CD14-positive monocyte (primary cell): Measurements from ENCODE around the gene RALY. TPM values are rescaled to one million over a fixed set of nuclear protein-coding genes. Genes with fewer than 3 reads are reported as not detected.

Experiments used
- DNase-seq, 3 donors: peaks; one replicate each; pipeline ENCODE4 v3.0.0-alpha.2; 2011 to 2022
- H2AFZ ChIP-seq: 2 replicates; pipeline ENCODE4 v1.6.0; 2012; ENCODE audit warnings: mild to moderate bottlenecking, low read depth, low read length, inconsistent platforms; ENCODE audit not compliant: insufficient read depth, poor library complexity, severe bottlenecking
- H3K27ac ChIP-seq, 2 donors: 1 replicate in 1 of 2; 2 replicates in 1 of 2; pipeline ENCODE4 v1.5.1; 2012 to 2013; ENCODE audit warnings: low read length in 2 of 2, control low read depth in 1 of 2, inconsistent platforms in 1 of 2, low read depth in 1 of 2, mild to moderate bottlenecking in 1 of 2
- H3K27me3 ChIP-seq, 2 donors: one replicate each; pipeline versions ENCODE4 v1.6.0 to v1.6.1; 2011 to 2013; ENCODE audit warnings: low read length in 2 of 2; ENCODE audit not compliant: control insufficient read depth in 2 of 2, insufficient read depth in 2 of 2
- H3K36me3 ChIP-seq, 2 donors: replicated peaks in 1 of 2; 1 replicate in 1 of 2; 2 replicates in 1 of 2; pipeline versions ENCODE4 v1.5.1 to v1.6.1; 2012 to 2013; ENCODE audit warnings: low read length in 2 of 2, control low read depth in 1 of 2, inconsistent platforms in 1 of 2, mild to moderate bottlenecking in 1 of 2; ENCODE audit not compliant: insufficient read depth in 2 of 2, control insufficient read depth in 1 of 2
- H3K4me1 ChIP-seq, 2 donors: 1 replicate in 1 of 2; 2 replicates in 1 of 2; pipeline versions ENCODE4 v1.5.1 to v1.6.1; 2012 to 2013; ENCODE audit warnings: low read length in 2 of 2, control low read depth in 1 of 2, inconsistent platforms in 1 of 2, mild to moderate bottlenecking in 1 of 2, moderate library complexity in 1 of 2; ENCODE audit not compliant: insufficient read depth in 2 of 2, control insufficient read depth in 1 of 2
- H3K4me2 ChIP-seq: replicated peaks from 2 replicates; pipeline ENCODE3; 2012; ENCODE audit warnings: low read length, moderate library complexity, mild to moderate bottlenecking; ENCODE audit not compliant: poor library complexity, severe bottlenecking; ENCODE audit errors: extremely low read depth
- H3K4me3 ChIP-seq, 3 experiments: fragments of 200-600 bp in 1 of 3; sonication (generic) in 1 of 3; replicated peaks in 1 of 3; 1 replicate in 2 of 3; 2 replicates in 1 of 3; pipeline ENCODE4 v1.5.1; 2011 to 2013; ENCODE audit warnings: low read length in 3 of 3, mild to moderate bottlenecking in 3 of 3, control low read depth in 2 of 3, low read depth in 2 of 3, inconsistent platforms in 1 of 3, moderate library complexity in 1 of 3
- H3K79me2 ChIP-seq: 2 replicates; pipeline ENCODE4 v1.6.0; 2012; ENCODE audit warnings: mild to moderate bottlenecking, control low read depth, inconsistent platforms, low read length, moderate library complexity; ENCODE audit not compliant: insufficient read depth
- H3K9ac ChIP-seq: 2 replicates; pipeline ENCODE4 v1.6.0; 2017; ENCODE audit warnings: low read length, mild to moderate bottlenecking; ENCODE audit not compliant: insufficient read depth, poor library complexity, severe bottlenecking
- H3K9me3 ChIP-seq, 2 donors: replicated peaks in 1 of 2; 1 replicate in 1 of 2; 2 replicates in 1 of 2; pipeline versions ENCODE4 v1.5.1 to v1.6.1; 2012 to 2013; ENCODE audit warnings: low read length in 2 of 2, control low read depth in 1 of 2; ENCODE audit not compliant: control insufficient read depth in 1 of 2, insufficient read depth in 1 of 2
- H4K20me1 ChIP-seq: 2 replicates; pipeline ENCODE4 v1.6.0; 2012; ENCODE audit warnings: mild to moderate bottlenecking, low read length, control low read depth, moderate library complexity; ENCODE audit not compliant: insufficient read depth
- H3K27ac Mint-ChIP-seq, 7 donors: one replicate each; pipeline ENCODE4 v1.8.0; 2020; ENCODE audit warnings: mild to moderate bottlenecking in 7 of 7, mixed read lengths in 7 of 7, moderate library complexity in 6 of 7, inconsistent platforms in 2 of 7
- H3K27me3 Mint-ChIP-seq, 3 donors: one replicate each; pipeline ENCODE4 v1.8.0; 2021 to 2022; ENCODE audit warnings: low read depth in 3 of 3, mild to moderate bottlenecking in 3 of 3, mixed read lengths in 3 of 3, moderate library complexity in 3 of 3, inconsistent platforms in 1 of 3
- H3K36me3 Mint-ChIP-seq, 2 donors: one replicate each; pipeline ENCODE4 v1.8.0; 2020; ENCODE audit warnings: mixed read lengths in 2 of 2, inconsistent platforms in 1 of 2, mild to moderate bottlenecking in 1 of 2
- H3K4me1 Mint-ChIP-seq: one replicate; pipeline ENCODE4 v1.8.0; 2020; ENCODE audit warnings: mild to moderate bottlenecking, mixed read lengths
- H3K4me3 Mint-ChIP-seq, 2 donors: one replicate each; pipeline ENCODE4 v1.8.0; 2020; ENCODE audit warnings: mild to moderate bottlenecking in 2 of 2, mixed read lengths in 2 of 2, moderate library complexity in 1 of 2
- H3K9me3 Mint-ChIP-seq, 7 donors: one replicate each; pipeline ENCODE4 v1.8.0; 2020 to 2022; ENCODE audit warnings: mixed read lengths in 7 of 7, mild to moderate bottlenecking in 6 of 7, moderate library complexity in 6 of 7, inconsistent platforms in 2 of 7
- CTCF ChIP-seq: fragments of 200-600 bp; IDR thresholded peaks from one replicate; pipeline ENCODE4 v1.8.0; 2022; ENCODE audit warnings: antibody characterized with exemption, mild to moderate bottlenecking
- WGBS: methylation state at CpG from one replicate; pipeline ENCODE4 v1.1.5; 2013; ENCODE audit warnings: missing lambda C conversion rate; ENCODE audit not compliant: insufficient coverage; 5-methylcytosine and 5-hydroxymethylcytosine counted together
- intact Hi-C, 2 donors: fragments of 100-400 bp; cut with micrococcal nuclease; formaldehyde crosslinking; loops; one replicate each; pipeline versions ENCODE4 v1.15.0 to v1.15.1; 2023
- polyA plus RNA-seq, 3 donors: library from polyadenylated mRNA; depleted of rRNA in 1 of 3; unstranded in 2 of 3; stranded (reverse) in 1 of 3; fragments of 300-500 nt in 2 of 3; fragments of >200 nt in 1 of 3; fragmentation: Illumina TruSeq in 2 of 3; gene quantifications; 1 replicate in 2 of 3; 2 replicates in 1 of 3; pipeline ENCODE4 v1.2.3, GENCODE V29; 2012 to 2021

RALY gene
- polyA plus RNA-seq, 3 donors = 88.4 to 154 (median 152) TPM

GRCh38 chr20:34060970-34061369, 67.3 kb downstream of the RALY start:
- Mint-ChIP-seq H3K4me1 (peaks cover 15% of the 10 kb centered on the region), H3K36me3 (peaks cover 22 to 23% of the 10 kb centered on the region in 2 donors), H3K27ac (peak overlapping the region in 2 of 7 donors; percentile 4 to 43), H3K4me3 (no peak overlapping the region), H3K9me3 (no peaks in the 10 kb centered on the region), H3K27me3 (peaks cover 0 to 3% (median 0%) of the 10 kb centered on the region in 3 donors)
- Histone ChIP-seq H3K9me3 (no peaks in the 10 kb centered on the region), H3K9ac (no peak overlapping the region), H3K27me3 (no peaks in the 10 kb centered on the region), H3K4me2 (no peak overlapping the region), H3K79me2 (peaks cover 100% of the 10 kb centered on the region), H3K4me1 (peaks cover 0 to 5% of the 10 kb centered on the region in 2 donors), H3K36me3 (peaks cover 14 to 68% of the 10 kb centered on the region in 2 donors), H3K4me3 (no peak overlapping the region), H3K27ac (peak overlapping the region in 1 of 2 donors; percentile 35), H2AFZ (no peak overlapping the region), H4K20me1 (peaks cover 100% of the 10 kb centered on the region)
- no CpG with 5 or more reads among the region's 1 CpG for WGBS
- DNase-seq = no peak
- no peak for TF ChIP-seq CTCF
- intact Hi-C loops = loop anchor here in 1 of 2 donors (10.0 kb wide), 1 partner anchor 126 kb away; no protein-coding TSS in a partner anchor

GRCh38 chr20:34061695-34062094, 68.0 kb downstream of the RALY start:
- Histone ChIP-seq H2AFZ (no peak overlapping the region), H3K4me3 (no peak overlapping the region), H3K4me1 (peaks cover 0 to 5% of the 10 kb centered on the region in 2 donors), H3K36me3 (peaks cover 16 to 74% of the 10 kb centered on the region in 2 donors), H3K27me3 (no peaks in the 10 kb centered on the region), H3K9me3 (no peaks in the 10 kb centered on the region), H3K79me2 (peaks cover 100% of the 10 kb centered on the region), H4K20me1 (peaks cover 99% of the 10 kb centered on the region), H3K9ac (no peak overlapping the region), H3K4me2 (no peak overlapping the region), H3K27ac (peak overlapping the region in 1 of 2 donors; percentile 35)
- Mint-ChIP-seq H3K36me3 (peaks cover 22 to 28% of the 10 kb centered on the region in 2 donors), H3K27ac (peak overlapping the region in 2 of 7 donors; percentile 38 to 46), H3K9me3 (no peaks in the 10 kb centered on the region), H3K4me3 (no peak overlapping the region), H3K4me1 (peaks cover 15% of the 10 kb centered on the region), H3K27me3 (peaks cover 0 to 3% (median 0%) of the 10 kb centered on the region in 3 donors)
- intact Hi-C loops = loop anchor here in 1 of 2 donors (10.0 kb wide), 1 partner anchor 127 kb away; no protein-coding TSS in a partner anchor
- DNase-seq = no peak
- TF ChIP-seq CTCF = no peak
